ENCODE results near the gene DESI2. TPM values are rescaled to one million over a fixed set of nuclear protein-coding genes. Genes with fewer than 3 reads are reported as not detected.

Gene DESI2
- total RNA-seq, 1 donor from 2014 or later: 25.8 TPM

DNA sequence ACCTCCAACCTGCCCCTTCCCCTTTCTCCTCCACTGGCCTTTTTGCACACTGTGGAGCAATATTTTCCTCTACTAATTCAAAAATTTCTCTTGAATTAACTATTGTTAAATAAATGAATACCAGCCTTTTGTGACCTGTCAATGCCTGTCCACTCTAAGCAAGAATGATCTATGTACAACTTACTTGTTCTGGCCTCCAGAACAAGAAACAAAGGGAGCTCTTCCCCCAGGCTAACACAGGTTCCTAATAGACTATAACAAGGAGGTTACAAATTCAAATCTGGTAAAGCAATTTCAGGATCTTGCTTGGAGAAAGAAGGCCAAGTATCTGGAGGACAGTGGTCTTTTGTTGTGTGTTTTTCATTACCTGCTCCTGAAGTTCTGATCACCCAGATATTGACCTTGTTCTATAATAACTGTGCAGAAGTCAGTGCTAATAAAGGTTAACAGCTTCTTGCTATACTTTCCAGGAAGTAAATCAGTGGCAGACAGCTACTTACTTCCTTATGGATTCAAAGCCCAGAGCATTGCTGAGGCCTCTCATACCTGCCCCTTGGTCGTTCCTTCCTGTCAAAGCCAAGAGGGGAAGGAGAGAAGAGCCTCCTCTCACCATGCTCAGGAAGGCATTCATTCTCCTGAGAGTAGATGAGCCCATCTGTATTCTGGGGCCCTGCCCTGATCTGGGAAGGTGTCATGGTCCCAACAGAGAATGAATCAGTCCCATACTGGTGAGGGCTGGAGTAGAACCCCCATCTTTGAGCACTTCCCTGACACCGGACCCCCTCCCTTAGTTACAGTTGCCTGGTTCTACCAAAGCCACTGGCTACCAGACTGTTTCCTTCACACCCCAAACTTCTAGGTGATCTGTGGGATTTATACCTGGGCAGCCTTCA, 56.8 kb downstream of the DESI2 start:
- H3K4me1 Mint-ChIP-seq: no peaks in the 10 kb centered on the region

DNA sequence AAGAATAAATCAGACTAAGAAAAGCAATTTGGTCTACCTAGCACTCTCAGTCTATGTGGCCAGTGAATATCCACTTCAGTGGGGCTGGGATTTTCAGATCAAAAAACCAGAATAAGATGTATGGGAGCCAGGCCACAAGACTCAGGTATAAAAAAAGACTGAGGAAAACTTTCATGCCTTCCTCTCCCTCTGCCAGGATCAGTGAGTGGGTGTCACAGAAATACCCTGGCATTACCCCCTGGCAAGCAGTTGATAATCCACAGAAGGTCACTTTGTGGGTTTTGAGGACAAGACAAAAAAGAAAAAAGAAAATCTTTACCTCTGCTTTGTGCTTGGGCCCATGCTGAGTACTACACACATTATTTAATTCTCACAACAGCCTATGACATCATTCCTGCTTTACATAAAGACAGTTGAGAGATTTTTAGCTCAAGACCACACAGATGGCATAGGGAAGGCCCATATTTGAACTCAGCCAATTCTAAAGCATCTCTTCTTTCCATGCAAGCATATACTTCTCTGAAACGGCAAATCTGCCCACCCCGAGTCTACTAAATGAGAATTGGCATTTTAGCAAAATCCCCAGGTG, 57.6 kb downstream of the DESI2 start:
- ChIA-PET CTCF (no interaction called here), POLR2A (no interaction called here)
- no peaks in the 10 kb centered on the region for H3K9me3 Mint-ChIP-seq
- no peak for DNase-seq
- intact Hi-C loops (cut with micrococcal nuclease): no loop called here
- no peaks in the 10 kb centered on the region for H3K27me3 Mint-ChIP-seq
- TF ChIP-seq, protein P1, sequence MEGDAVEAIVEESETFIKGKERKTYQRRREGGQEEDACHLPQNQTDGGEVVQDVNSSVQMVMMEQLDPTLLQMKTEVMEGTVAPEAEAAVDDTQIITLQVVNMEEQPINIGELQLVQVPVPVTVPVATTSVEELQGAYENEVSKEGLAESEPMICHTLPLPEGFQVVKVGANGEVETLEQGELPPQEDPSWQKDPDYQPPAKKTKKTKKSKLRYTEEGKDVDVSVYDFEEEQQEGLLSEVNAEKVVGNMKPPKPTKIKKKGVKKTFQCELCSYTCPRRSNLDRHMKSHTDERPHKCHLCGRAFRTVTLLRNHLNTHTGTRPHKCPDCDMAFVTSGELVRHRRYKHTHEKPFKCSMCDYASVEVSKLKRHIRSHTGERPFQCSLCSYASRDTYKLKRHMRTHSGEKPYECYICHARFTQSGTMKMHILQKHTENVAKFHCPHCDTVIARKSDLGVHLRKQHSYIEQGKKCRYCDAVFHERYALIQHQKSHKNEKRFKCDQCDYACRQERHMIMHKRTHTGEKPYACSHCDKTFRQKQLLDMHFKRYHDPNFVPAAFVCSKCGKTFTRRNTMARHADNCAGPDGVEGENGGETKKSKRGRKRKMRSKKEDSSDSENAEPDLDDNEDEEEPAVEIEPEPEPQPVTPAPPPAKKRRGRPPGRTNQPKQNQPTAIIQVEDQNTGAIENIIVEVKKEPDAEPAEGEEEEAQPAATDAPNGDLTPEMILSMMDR (IDR thresholded peaks at IDR 0.05): no peak
- no peak for ATAC-seq (ENCODE audit: low read depth)
- no peaks in the 10 kb centered on the region for H3K4me1 Mint-ChIP-seq
- H3K27ac Mint-ChIP-seq: no peak overlapping the region
- H3K36me3 Mint-ChIP-seq (ENCODE audit: low read depth): peaks cover 9% of the 10 kb centered on the region
- H3K4me3 Mint-ChIP-seq: no peak overlapping the region

More for the DNA sequence above, 56.8 kb downstream of the DESI2 start:
- Mint-ChIP-seq H3K27me3 (no peaks in the 10 kb centered on the region), H3K36me3 (ENCODE audit: low read depth) (peaks cover 16% of the 10 kb centered on the region), H3K9me3 (no peaks in the 10 kb centered on the region), H3K4me3 (no peak overlapping the region), H3K27ac (no peak overlapping the region)
- intact Hi-C loops (cut with micrococcal nuclease): no loop called here
- DNase-seq (no peak), ATAC-seq (ENCODE audit: low read depth) (no peak)
- CTCF ChIA-PET: no interaction called here
- POLR2A ChIA-PET: no interaction called here
- TF ChIP-seq, protein P1 (IDR thresholded peaks at IDR 0.05): no peak

DNA sequence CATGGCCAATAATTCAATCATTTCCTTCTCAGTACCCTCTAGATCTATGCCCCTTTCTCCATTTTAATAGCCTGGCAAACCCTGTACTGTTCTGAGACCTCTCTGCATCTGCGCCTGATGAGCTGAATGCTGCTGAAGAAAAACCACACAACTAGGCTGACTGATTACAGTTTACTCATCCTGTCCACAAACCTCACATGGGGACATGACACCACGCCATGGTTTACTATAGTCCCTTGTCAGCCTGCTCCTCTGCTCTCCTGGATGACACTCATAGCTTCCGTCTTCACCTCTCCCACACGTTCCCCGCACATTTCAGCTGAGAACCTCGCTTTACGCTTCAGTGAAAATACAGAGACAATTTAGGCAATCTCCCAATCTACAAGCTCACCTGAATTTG, 59.7 kb downstream of the DESI2 start:
- TF ChIP-seq, protein P1 (IDR thresholded peaks at IDR 0.05): no peak
- no peaks in the 10 kb centered on the region for H3K9me3 Mint-ChIP-seq
- intact Hi-C loops (cut with micrococcal nuclease): no loop called here
- H3K4me3 Mint-ChIP-seq: no peak overlapping the region
- CTCF ChIA-PET: no interaction called here
- H3K27ac Mint-ChIP-seq: no peak overlapping the region
- DNase-seq: no peak
- H3K27me3 Mint-ChIP-seq: no peaks in the 10 kb centered on the region
- H3K36me3 Mint-ChIP-seq (ENCODE audit: low read depth): no peaks in the 10 kb centered on the region
- no peak for ATAC-seq (ENCODE audit: low read depth)
- POLR2A ChIA-PET: interaction anchor here (0.6 to 0.7 kb wide), 2 partner anchors 77 to 121 kb away, joined by 3 to 6 read pairs; no protein-coding TSS in a partner anchor
- H3K4me1 Mint-ChIP-seq: no peaks in the 10 kb centered on the region

DNA sequence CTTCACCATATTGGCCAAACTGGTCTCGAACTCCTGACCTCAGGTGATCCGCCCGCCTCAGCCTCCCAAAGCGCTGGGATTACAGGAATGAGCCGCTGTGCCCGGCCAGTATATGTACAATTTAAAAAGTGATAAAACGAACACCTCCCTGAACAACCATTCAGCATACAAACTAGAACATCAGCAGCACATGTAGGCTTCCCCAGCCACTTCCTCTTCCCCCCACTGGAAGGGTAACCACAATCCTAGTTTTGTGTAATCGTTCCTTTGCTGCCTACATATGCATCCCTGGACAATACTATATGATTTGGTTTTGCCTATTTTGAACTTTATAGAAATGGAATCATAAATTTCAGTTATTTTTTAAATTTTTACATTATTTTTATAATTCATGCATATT, 60.4 kb downstream of the DESI2 start:
- no peaks in the 10 kb centered on the region for H3K36me3 Mint-ChIP-seq (ENCODE audit: low read depth)
- no peak overlapping the region for H3K27ac Mint-ChIP-seq
- DNase-seq: no peak
- no peak overlapping the region for H3K4me3 Mint-ChIP-seq
- H3K9me3 Mint-ChIP-seq: no peaks in the 10 kb centered on the region
- ChIA-PET CTCF (no interaction called here), POLR2A (no interaction called here)
- no peaks in the 10 kb centered on the region for H3K27me3 Mint-ChIP-seq
- H3K4me1 Mint-ChIP-seq: no peaks in the 10 kb centered on the region
- no peak for ATAC-seq (ENCODE audit: low read depth)
- intact Hi-C loops (cut with micrococcal nuclease): no loop called here
- TF ChIP-seq, protein P1 (IDR thresholded peaks at IDR 0.05): no peak

DNA sequence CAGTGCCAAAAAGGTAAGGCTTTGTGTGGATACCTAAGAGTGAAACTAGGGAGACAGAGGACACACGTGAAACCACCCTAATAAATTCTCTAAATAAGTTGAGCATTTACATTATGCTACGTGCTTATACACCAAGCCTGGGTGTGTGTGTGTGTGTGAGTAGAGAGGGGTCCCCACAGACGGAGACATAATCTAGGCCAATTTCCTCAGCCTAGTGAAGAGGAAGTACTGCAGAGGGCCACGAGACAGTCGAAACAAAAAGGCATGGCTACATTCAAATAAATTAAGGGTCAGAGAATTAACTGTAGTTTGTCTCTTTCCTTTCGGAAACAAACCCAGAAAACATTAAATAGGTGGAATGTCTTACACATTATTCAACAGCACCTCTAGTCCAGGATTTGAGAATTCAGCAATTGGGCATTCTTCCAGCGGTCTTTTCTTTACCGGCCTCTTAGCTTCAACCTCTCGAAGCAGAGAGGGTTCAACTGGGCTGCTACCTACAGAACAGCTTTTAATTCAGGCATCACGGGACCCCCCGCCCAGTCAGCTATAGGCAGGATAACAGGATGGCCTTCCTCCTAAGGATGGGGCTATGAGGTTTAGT, 75.0 kb downstream of the DESI2 start:
- intact Hi-C loops (cut with micrococcal nuclease): loop anchor here (2.0 kb wide), 1 partner anchor 63 kb away; no protein-coding TSS in a partner anchor
- Mint-ChIP-seq H3K4me1 (peaks cover 22% of the 10 kb centered on the region), H3K27me3 (no peaks in the 10 kb centered on the region), H3K9me3 (no peaks in the 10 kb centered on the region), H3K36me3 (ENCODE audit: low read depth) (no peaks in the 10 kb centered on the region), H3K27ac (no peak overlapping the region), H3K4me3 (no peak overlapping the region)
- ATAC-seq (ENCODE audit: low read depth): no peak
- no peak for DNase-seq
- POLR2A ChIA-PET: interaction anchor here (3.0 kb wide), 2 partner anchors 75 to 106 kb away, joined by 19 to 26 read pairs; partner anchors contain the start of gene DESI2
- CTCF ChIA-PET: no interaction called here
- TF ChIP-seq, protein P1 (IDR thresholded peaks at IDR 0.05): no peak
